Thyroid gland (tissue), 4 donors: ENCODE results near the gene PLEKHH3. TPM values are rescaled to one million over a fixed set of nuclear protein-coding genes. Genes with fewer than 3 reads are reported as not detected.

Experiments
- DNase-seq, 2 donors: peaks; one replicate each; pipeline ENCODE4 v3.0.0-alpha.2; 2019
- H3K27ac ChIP-seq, 3 donors: fragments of 200-600 bp; sonication (generic); 1 replicate in 2 of 3; 2 replicates in 1 of 3; pipeline ENCODE4 v1.5.1; 2016 to 2019; ENCODE audit warnings: mild to moderate bottlenecking in 1 of 3, moderate library complexity in 1 of 3
- H3K27me3 ChIP-seq: fragments of 200-600 bp; sonication (generic); one replicate; pipeline ENCODE4 v1.5.1; 2019
- H3K36me3 ChIP-seq, 2 donors: fragments of 200-600 bp; sonication (generic); one replicate each; pipeline ENCODE4 v1.5.1; 2016 to 2019
- H3K4me1 ChIP-seq, 2 donors: fragments of 200-600 bp; sonication (generic); one replicate each; pipeline ENCODE4 v1.5.1; 2017 to 2019
- H3K4me3 ChIP-seq, 3 donors: fragments of 200-600 bp; sonication (generic); replicated peaks in 1 of 3; 1 replicate in 2 of 3; 2 replicates in 1 of 3; pipeline ENCODE4 v1.5.1; 2016; ENCODE audit warnings: mild to moderate bottlenecking in 1 of 3
- H3K9me3 ChIP-seq: fragments of 200-600 bp; sonication (generic); one replicate; pipeline ENCODE4 v1.5.1; 2017
- POLR2A ChIP-seq, 2 donors: fragments of 450-650 bp; IDR thresholded peaks; one replicate each; pipeline ENCODE4 v1.6.1; 2017; ENCODE audit warnings: antibody characterized with exemption in 2 of 2, mild to moderate bottlenecking in 2 of 2, moderate library complexity in 1 of 2
- WGBS, 2 donors: methylation state at CpG; one replicate each; pipeline ENCODE4 v1.1.5; 2017; 5-methylcytosine and 5-hydroxymethylcytosine counted together
- intact Hi-C: fragments of 100-400 bp; cut with DNase I; formaldehyde crosslinking; loops from one replicate; pipeline ENCODE4 v1.15.1; 2023
- total RNA-seq, 4 donors: library from RNA; depleted of rRNA; stranded (reverse); fragments of >200 nt; gene quantifications; one replicate each; pipeline ENCODE4 v1.2.3, GENCODE V29; 2016
- TF ChIP-seq, protein P1 (sequence below), 6 experiments: fragments of 200-600 bp in 3 of 6; fragments of 450-650 bp in 3 of 6; sonication (generic) in 3 of 6; IDR thresholded peaks; one replicate each; pipeline ENCODE4 v1.5.1; 2016 to 2019; ENCODE audit warnings: antibody characterized with exemption in 6 of 6, mild to moderate bottlenecking in 2 of 6, inconsistent platforms in 1 of 6, moderate library complexity in 1 of 6

Gene PLEKHH3
- total RNA-seq, 4 donors from 2014 or later: 22.0 to 30.4 (median 26.4) TPM

DNA sequence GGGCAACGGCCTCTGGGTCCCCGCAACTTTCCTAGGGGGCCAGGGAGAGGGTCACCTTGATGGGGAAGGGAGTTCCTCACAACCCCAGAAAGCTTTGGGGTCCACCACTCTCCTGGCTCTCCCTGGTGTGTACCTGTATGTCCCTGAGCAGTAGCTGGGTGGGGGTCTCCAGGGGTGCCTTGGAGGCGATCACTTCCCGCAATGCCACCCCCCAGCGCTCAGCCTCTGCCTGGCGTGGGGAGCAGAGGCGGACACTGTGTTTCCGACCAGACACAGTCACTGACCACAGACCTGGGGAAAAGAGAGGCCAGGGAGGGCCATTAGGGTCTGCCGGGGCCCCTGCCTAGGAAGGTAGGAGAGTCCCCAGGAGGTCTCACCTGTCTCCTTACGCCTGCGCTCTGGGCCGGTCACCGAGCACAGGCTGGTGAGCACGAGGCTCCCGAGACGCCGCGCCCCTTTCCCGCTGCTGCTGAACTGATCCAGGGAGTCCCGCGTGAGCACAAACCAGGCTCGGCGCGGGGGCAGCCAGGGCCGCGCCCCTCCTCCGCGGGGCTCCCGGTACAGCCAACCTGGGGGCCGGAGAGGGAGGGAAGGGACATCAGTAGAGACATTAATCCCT is 3.4 kb downstream of the PLEKHH3 start:
- Histone ChIP-seq H3K27ac (peak overlapping the region in 2 of 3 donors; percentile 72 to 88), H3K4me3 (no peak overlapping the region), H3K36me3 (peaks cover 38 to 41% of the 10 kb centered on the region in 2 donors), H3K9me3 (no peaks in the 10 kb centered on the region), H3K27me3 (no peaks in the 10 kb centered on the region), H3K4me1 (peaks cover 21 to 26% of the 10 kb centered on the region in 2 donors)
- intact Hi-C loops: no loop called here
- no peak for TF ChIP-seq POLR2A (IDR thresholded peaks at IDR 0.05)
- TF ChIP-seq, protein P1, sequence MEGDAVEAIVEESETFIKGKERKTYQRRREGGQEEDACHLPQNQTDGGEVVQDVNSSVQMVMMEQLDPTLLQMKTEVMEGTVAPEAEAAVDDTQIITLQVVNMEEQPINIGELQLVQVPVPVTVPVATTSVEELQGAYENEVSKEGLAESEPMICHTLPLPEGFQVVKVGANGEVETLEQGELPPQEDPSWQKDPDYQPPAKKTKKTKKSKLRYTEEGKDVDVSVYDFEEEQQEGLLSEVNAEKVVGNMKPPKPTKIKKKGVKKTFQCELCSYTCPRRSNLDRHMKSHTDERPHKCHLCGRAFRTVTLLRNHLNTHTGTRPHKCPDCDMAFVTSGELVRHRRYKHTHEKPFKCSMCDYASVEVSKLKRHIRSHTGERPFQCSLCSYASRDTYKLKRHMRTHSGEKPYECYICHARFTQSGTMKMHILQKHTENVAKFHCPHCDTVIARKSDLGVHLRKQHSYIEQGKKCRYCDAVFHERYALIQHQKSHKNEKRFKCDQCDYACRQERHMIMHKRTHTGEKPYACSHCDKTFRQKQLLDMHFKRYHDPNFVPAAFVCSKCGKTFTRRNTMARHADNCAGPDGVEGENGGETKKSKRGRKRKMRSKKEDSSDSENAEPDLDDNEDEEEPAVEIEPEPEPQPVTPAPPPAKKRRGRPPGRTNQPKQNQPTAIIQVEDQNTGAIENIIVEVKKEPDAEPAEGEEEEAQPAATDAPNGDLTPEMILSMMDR (IDR thresholded peaks at IDR 0.05): no peak
- WGBS, 2 donors: 63 to 98% methylated on average over 8 to 24 of the region's 30 CpGs
- DNase-seq: no peak

- Histone ChIP-seq H3K27me3 (no peaks in the 10 kb centered on the region), H3K4me1 (peaks cover 19 to 34% of the 10 kb centered on the region in 2 donors), H3K27ac (no peak overlapping the region), H3K9me3 (no peaks in the 10 kb centered on the region), H3K36me3 (peaks cover 38 to 44% of the 10 kb centered on the region in 2 donors), H3K4me3 (no peak overlapping the region)
- TF ChIP-seq POLR2A (IDR thresholded peaks at IDR 0.05): no peak
- TF ChIP-seq, protein P1 (IDR thresholded peaks at IDR 0.05): no peak
- intact Hi-C loops: no loop called here
- no peak for DNase-seq
- 86 to 87% methylated on average over 24 of the region's 28 CpGs for WGBS, 2 donors
Measured at GRCh38 chr17:42672038-42672437, 4.8 kb downstream of the PLEKHH3 start.

GRCh38 chr17:42670789-42671657 is 5.8 kb downstream of the PLEKHH3 start:
- Histone ChIP-seq H3K4me1 (peaks cover 19 to 37% of the 10 kb centered on the region in 2 donors), H3K4me3 (no peak overlapping the region), H3K27ac (no peak overlapping the region), H3K9me3 (no peaks in the 10 kb centered on the region), H3K27me3 (no peaks in the 10 kb centered on the region), H3K36me3 (peaks cover 44 to 48% of the 10 kb centered on the region in 2 donors)
- intact Hi-C loops: no loop called here
- WGBS, 2 donors: 86 to 87% methylated on average over 47 of the region's 50 CpGs
- TF ChIP-seq, protein P1 (IDR thresholded peaks at IDR 0.05): no peak
- TF ChIP-seq POLR2A (IDR thresholded peaks at IDR 0.05): no peak
- no peak for DNase-seq

- intact Hi-C loops: no loop called here
- TF ChIP-seq, protein P1 (IDR thresholded peaks at IDR 0.05): no peak
- TF ChIP-seq POLR2A (IDR thresholded peaks at IDR 0.05): no peak
- Histone ChIP-seq H3K27ac (no peak overlapping the region), H3K4me1 (peaks cover 15 to 36% of the 10 kb centered on the region in 2 donors), H3K9me3 (no peaks in the 10 kb centered on the region), H3K27me3 (no peaks in the 10 kb centered on the region), H3K36me3 (peaks cover 49 to 53% of the 10 kb centered on the region in 2 donors), H3K4me3 (no peak overlapping the region)
- WGBS, 2 donors: 84 to 88% methylated on average over 39 to 43 of the region's 87 CpGs
- no peak for DNase-seq
Measured at GRCh38 chr17:42669977-42670788, 6.6 kb downstream of the PLEKHH3 start.
